Hepatocyte (in vitro differentiated cells): ENCODE measurements around the gene ZP4. TPM values are rescaled to one million over a fixed set of nuclear protein-coding genes. Genes with fewer than 3 reads are reported as not detected.

ENCODE experiments used
- DNase-seq: peaks from one replicate; pipeline ENCODE4 v3.0.0-alpha.2; 2016; ENCODE audit warnings: low spot score
- H2AFZ ChIP-seq: fragments of 200-600 bp; sonication (generic); 2 replicates; pipeline ENCODE4 v1.6.0; 2016; ENCODE audit warnings: antibody characterized with exemption, mild to moderate bottlenecking
- H3K27ac ChIP-seq: fragments of 200-600 bp; sonication (generic); 2 replicates; pipeline ENCODE4 v1.5.1; 2016; ENCODE audit warnings: mild to moderate bottlenecking
- H3K27me3 ChIP-seq: fragments of 200-600 bp; sonication (generic); 2 replicates; pipeline ENCODE4 v1.6.1; 2016
- H3K36me3 ChIP-seq: fragments of 200-600 bp; sonication (generic); replicated peaks from 2 replicates; pipeline ENCODE4 v1.5.1; 2016; ENCODE audit warnings: low read depth; ENCODE audit not compliant: insufficient read depth
- H3K4me1 ChIP-seq: fragments of 200-600 bp; sonication (generic); 2 replicates; pipeline ENCODE4 v1.5.1; 2016; ENCODE audit warnings: mild to moderate bottlenecking, moderate library complexity; ENCODE audit not compliant: insufficient read depth
- H3K4me2 ChIP-seq: fragments of 200-600 bp; sonication (generic); 2 replicates; pipeline ENCODE4 v1.6.0; 2016
- H3K4me3 ChIP-seq: fragments of 200-600 bp; sonication (generic); 2 replicates; pipeline ENCODE4 v1.5.1; 2016; ENCODE audit warnings: mild to moderate bottlenecking
- H3K79me2 ChIP-seq: fragments of 200-600 bp; sonication (generic); 2 replicates; pipeline ENCODE4 v1.6.0; 2017; ENCODE audit warnings: mild to moderate bottlenecking
- H3K9me2 ChIP-seq: fragments of 200-600 bp; sonication (generic); replicated peaks from 2 replicates; pipeline ENCODE4 v1.6.0; 2017; ENCODE audit warnings: mild to moderate bottlenecking; ENCODE audit not compliant: insufficient read depth
- H3K9me3 ChIP-seq: fragments of 200-600 bp; sonication (generic); 2 replicates; pipeline ENCODE4 v1.5.1; 2016; ENCODE audit warnings: low read depth, mild to moderate bottlenecking
- H4K20me1 ChIP-seq: fragments of 200-600 bp; sonication (generic); 2 replicates; pipeline ENCODE4 v1.6.0; 2016; ENCODE audit warnings: mild to moderate bottlenecking; ENCODE audit not compliant: insufficient read depth, poor library complexity, severe bottlenecking
- EZH2 ChIP-seq: fragments of 200-600 bp; sonication (generic); IDR thresholded peaks from 2 replicates; pipeline ENCODE4 v1.6.1; 2016; ENCODE audit warnings: antibody characterized with exemption, mild to moderate bottlenecking, borderline replicate concordance
- EZH2phosphoT487 ChIP-seq: fragments of 200-600 bp; sonication (generic); IDR thresholded peaks from one replicate; pipeline ENCODE4 v1.6.1; 2018; ENCODE audit warnings: antibody characterized with exemption, mild to moderate bottlenecking, low read depth, moderate library complexity; ENCODE audit not compliant: unreplicated experiment, severe bottlenecking
- WGBS: methylation state at CpG from one replicate; pipeline ENCODE4 v1.1.6; 2016; ENCODE audit warnings: low lambda C conversion rate; ENCODE audit errors: missing lambda C conversion rate; 5-methylcytosine and 5-hydroxymethylcytosine counted together
- polyA plus RNA-seq: library from polyadenylated mRNA; unstranded; fragments of >200 nt; fragmentation: Nextera tagmentation; extraction: Ambion mirVana; gene quantifications from 2 replicates; pipeline ENCODE4 v1.2.1, GENCODE V29; 2016
- total RNA-seq: library from RNA; depleted of rRNA; stranded (reverse); fragments of >200 nt; gene quantifications from 2 replicates; pipeline ENCODE4 v1.2.3, GENCODE V29; 2014
- TF ChIP-seq, protein P1 (sequence below): fragments of 200-600 bp; sonication (generic); IDR thresholded peaks from 2 replicates; pipeline ENCODE4 v1.5.1; 2016; ENCODE audit warnings: antibody characterized with exemption, mild to moderate bottlenecking; ENCODE audit not compliant: poor library complexity

The ZP4 gene
- total and polyA plus RNA-seq, 2 experiments from 2014 or later, result 0.13 to 0.17 TPM

- H3K9me3 ChIP-seq, result no peaks in the 10 kb centered on the region
- H3K9me2 ChIP-seq, result no peaks in the 10 kb centered on the region
- no peaks in the 10 kb centered on the region for H4K20me1 ChIP-seq
- TF ChIP-seq EZH2phosphoT487 (no peak), EZH2 (no peak)
- TF ChIP-seq, protein P1, sequence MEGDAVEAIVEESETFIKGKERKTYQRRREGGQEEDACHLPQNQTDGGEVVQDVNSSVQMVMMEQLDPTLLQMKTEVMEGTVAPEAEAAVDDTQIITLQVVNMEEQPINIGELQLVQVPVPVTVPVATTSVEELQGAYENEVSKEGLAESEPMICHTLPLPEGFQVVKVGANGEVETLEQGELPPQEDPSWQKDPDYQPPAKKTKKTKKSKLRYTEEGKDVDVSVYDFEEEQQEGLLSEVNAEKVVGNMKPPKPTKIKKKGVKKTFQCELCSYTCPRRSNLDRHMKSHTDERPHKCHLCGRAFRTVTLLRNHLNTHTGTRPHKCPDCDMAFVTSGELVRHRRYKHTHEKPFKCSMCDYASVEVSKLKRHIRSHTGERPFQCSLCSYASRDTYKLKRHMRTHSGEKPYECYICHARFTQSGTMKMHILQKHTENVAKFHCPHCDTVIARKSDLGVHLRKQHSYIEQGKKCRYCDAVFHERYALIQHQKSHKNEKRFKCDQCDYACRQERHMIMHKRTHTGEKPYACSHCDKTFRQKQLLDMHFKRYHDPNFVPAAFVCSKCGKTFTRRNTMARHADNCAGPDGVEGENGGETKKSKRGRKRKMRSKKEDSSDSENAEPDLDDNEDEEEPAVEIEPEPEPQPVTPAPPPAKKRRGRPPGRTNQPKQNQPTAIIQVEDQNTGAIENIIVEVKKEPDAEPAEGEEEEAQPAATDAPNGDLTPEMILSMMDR, result no peak
- H3K4me1 ChIP-seq, result no peaks in the 10 kb centered on the region
- no peak overlapping the region for H3K4me2 ChIP-seq
- no peak overlapping the region for H3K4me3 ChIP-seq
- no peaks in the 10 kb centered on the region for H3K79me2 ChIP-seq
- no peak for DNase-seq
- H2AFZ ChIP-seq, result no peak overlapping the region
- H3K36me3 ChIP-seq, result no peaks in the 10 kb centered on the region
- no peaks in the 10 kb centered on the region for H3K27me3 ChIP-seq
- no peak overlapping the region for H3K27ac ChIP-seq
- WGBS, result 76% methylated on average over 2 of the region's 2 CpGs
Observed at GRCh38 chr1:237891266-237891665, 544 bp upstream of the ZP4 start.

- no peak for DNase-seq
- Histone ChIP-seq H3K4me1 (no peaks in the 10 kb centered on the region), H3K9me2 (no peaks in the 10 kb centered on the region), H3K4me3 (no peak overlapping the region), H3K79me2 (no peaks in the 10 kb centered on the region), H3K9me3 (no peaks in the 10 kb centered on the region), H3K27me3 (no peaks in the 10 kb centered on the region), H3K27ac (no peak overlapping the region), H3K4me2 (no peak overlapping the region), H2AFZ (no peak overlapping the region), H4K20me1 (no peaks in the 10 kb centered on the region), H3K36me3 (no peaks in the 10 kb centered on the region)
- TF ChIP-seq, protein P1, result no peak
- TF ChIP-seq EZH2phosphoT487, result no peak
- TF ChIP-seq EZH2, result no peak
- 72% methylated on average over 7 of the region's 7 CpGs for WGBS
Observed at GRCh38 chr1:237890416-237890815, 306 bp downstream of the ZP4 start.

GRCh38 chr1:237888143-237888542 lies 2.6 kb downstream of the ZP4 start:
- no peaks in the 10 kb centered on the region for H3K27me3 ChIP-seq
- H3K9me3 ChIP-seq, result no peaks in the 10 kb centered on the region
- TF ChIP-seq, protein P1, result no peak
- TF ChIP-seq EZH2phosphoT487, result no peak
- no peak for TF ChIP-seq EZH2
- H4K20me1 ChIP-seq, result no peaks in the 10 kb centered on the region
- H3K9me2 ChIP-seq, result no peaks in the 10 kb centered on the region
- H3K4me3 ChIP-seq, result no peak overlapping the region
- H3K79me2 ChIP-seq, result no peaks in the 10 kb centered on the region
- no peak for DNase-seq
- no peaks in the 10 kb centered on the region for H3K36me3 ChIP-seq
- H3K4me2 ChIP-seq, result no peak overlapping the region
- H2AFZ ChIP-seq, result no peak overlapping the region
- H3K27ac ChIP-seq, result no peak overlapping the region
- H3K4me1 ChIP-seq, result no peaks in the 10 kb centered on the region
- WGBS, result 88% methylated on average over 4 of the region's 4 CpGs

- WGBS, result 88% methylated on average over 4 of the region's 4 CpGs
- DNase-seq, result no peak
- Histone ChIP-seq H3K9me3 (no peaks in the 10 kb centered on the region), H3K27me3 (no peaks in the 10 kb centered on the region), H3K36me3 (no peaks in the 10 kb centered on the region), H4K20me1 (no peaks in the 10 kb centered on the region), H3K9me2 (no peaks in the 10 kb centered on the region), H3K4me1 (no peaks in the 10 kb centered on the region), H3K4me2 (no peak overlapping the region), H3K79me2 (no peaks in the 10 kb centered on the region), H2AFZ (no peak overlapping the region), H3K4me3 (no peak overlapping the region), H3K27ac (no peak overlapping the region)
- TF ChIP-seq, protein P1, result no peak
- TF ChIP-seq EZH2, result no peak
- no peak for TF ChIP-seq EZH2phosphoT487
Observed at GRCh38 chr1:237887542-237887941, 3.2 kb downstream of the ZP4 start.
